ENCODE measurements around the gene ARHGAP12.

GRCh38 chr10:31929261-31930022 lies 811 bp upstream of the ARHGAP12 start:
- TF ChIP-seq CTCF (IDR thresholded peaks at IDR 0.05; ENCODE audit: poor library complexity, severe bottlenecking) (no peak), EZH2 (IDR thresholded peaks at IDR 0.05; ENCODE audit: borderline replicate concordance, insufficient read depth, low read length, poor library complexity, severe bottlenecking) (no peak), EP300 (conservative IDR thresholded peaks at IDR 0.05; ENCODE audit: poor library complexity, severe bottlenecking) (no peak), RAD21 (conservative IDR thresholded peaks at IDR 0.05) (no peak), TAF1 (IDR thresholded peaks at IDR 0.05; ENCODE audit: low read depth) (no peak), SMC3 (conservative IDR thresholded peaks at IDR 0.05; ENCODE audit: poor library complexity) (no peak)
- TF ChIP-seq, protein P1, sequence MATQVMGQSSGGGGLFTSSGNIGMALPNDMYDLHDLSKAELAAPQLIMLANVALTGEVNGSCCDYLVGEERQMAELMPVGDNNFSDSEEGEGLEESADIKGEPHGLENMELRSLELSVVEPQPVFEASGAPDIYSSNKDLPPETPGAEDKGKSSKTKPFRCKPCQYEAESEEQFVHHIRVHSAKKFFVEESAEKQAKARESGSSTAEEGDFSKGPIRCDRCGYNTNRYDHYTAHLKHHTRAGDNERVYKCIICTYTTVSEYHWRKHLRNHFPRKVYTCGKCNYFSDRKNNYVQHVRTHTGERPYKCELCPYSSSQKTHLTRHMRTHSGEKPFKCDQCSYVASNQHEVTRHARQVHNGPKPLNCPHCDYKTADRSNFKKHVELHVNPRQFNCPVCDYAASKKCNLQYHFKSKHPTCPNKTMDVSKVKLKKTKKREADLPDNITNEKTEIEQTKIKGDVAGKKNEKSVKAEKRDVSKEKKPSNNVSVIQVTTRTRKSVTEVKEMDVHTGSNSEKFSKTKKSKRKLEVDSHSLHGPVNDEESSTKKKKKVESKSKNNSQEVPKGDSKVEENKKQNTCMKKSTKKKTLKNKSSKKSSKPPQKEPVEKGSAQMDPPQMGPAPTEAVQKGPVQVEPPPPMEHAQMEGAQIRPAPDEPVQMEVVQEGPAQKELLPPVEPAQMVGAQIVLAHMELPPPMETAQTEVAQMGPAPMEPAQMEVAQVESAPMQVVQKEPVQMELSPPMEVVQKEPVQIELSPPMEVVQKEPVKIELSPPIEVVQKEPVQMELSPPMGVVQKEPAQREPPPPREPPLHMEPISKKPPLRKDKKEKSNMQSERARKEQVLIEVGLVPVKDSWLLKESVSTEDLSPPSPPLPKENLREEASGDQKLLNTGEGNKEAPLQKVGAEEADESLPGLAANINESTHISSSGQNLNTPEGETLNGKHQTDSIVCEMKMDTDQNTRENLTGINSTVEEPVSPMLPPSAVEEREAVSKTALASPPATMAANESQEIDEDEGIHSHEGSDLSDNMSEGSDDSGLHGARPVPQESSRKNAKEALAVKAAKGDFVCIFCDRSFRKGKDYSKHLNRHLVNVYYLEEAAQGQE (IDR thresholded peaks at IDR 0.05; ENCODE audit: borderline replicate concordance): no peak

Data from neural cell (in vitro differentiated cells).